ENCODE data around the gene ARHGEF33.

ARHGEF33 gene

GRCh38 chr2:38945911-38946310, 56.2 kb downstream of the ARHGEF33 start:
- TF ChIP-seq CTCF (conservative IDR thresholded peaks at IDR 0.05): no peak
- no peak overlapping the region for H3K27ac ChIP-seq

- H3K27ac ChIP-seq: no peak overlapping the region
- peak; percentile 85 for TF ChIP-seq CTCF (conservative IDR thresholded peaks at IDR 0.05)
These were observed 57.9 kb downstream of the ARHGEF33 start for GRCh38 chr2:38947241-38948239.

- no peak overlapping the region for H3K27ac ChIP-seq
- no peak for TF ChIP-seq CTCF (conservative IDR thresholded peaks at IDR 0.05)
These were observed 58.8 kb downstream of the ARHGEF33 start for GRCh38 chr2:38948387-38948882.

DNA sequence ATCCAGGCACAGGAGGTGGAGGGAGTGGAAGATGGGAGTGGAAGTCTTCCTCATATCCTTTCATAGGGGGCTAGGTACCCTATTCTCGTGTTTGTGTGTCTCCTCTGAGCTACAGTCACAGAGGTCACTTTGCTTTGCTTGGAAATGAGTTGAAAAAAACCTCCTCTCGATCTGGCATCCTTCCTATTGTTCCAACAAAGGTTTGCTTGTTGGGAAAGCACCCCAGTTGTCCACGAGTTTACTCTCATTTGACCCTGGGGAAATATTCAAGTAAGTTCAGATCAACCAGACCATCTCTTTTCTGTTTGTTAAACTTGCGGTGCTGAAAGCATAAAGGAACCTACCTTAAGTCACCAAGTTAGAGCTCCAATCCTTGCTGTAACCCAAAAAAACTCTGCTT, 59.3 kb downstream of the ARHGEF33 start:
- no peak for TF ChIP-seq CTCF (conservative IDR thresholded peaks at IDR 0.05)
- H3K27ac ChIP-seq: no peak overlapping the region

DNA sequence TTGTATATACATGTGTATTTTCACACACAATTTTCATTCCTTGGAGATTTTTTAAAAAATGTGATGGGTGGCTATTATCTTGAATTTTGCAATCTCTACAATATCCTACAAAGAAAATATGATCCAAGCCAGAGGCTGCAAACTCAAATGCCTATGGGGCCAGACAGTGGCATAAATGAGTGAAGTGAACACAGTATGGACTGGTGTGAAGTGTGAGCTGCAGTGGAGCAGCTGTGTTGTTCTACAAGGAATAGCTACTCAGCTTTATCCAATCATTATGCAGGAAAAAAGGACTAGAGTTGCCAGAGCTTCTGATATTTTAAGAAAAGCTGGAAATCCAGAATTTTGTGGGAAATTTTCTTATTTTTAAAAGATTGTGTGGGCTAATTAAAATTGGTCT, 62.1 kb downstream of the ARHGEF33 start:
- TF ChIP-seq CTCF (conservative IDR thresholded peaks at IDR 0.05): no peak
- H3K27ac ChIP-seq: no peak overlapping the region

DNA sequence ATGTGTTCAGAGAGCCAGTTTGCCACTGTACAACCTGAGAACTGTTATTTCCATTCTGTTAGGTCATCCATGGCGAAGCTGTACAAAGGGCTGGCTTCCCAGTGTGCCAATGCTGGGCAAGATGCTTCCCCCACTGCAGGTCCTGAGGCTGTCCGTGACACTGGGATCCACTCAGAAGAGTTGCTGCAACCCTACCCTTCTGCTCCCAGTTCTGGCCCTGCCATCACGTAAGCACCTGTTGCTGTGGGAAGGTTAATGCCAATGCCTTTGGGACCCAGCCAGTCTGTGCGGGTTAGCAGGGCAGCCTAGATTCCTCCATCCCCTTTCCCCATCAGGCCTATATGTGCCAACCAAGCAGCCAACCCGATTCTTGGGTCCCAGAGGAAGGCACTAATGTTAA, 68.3 kb downstream of the ARHGEF33 start:
- no peak for TF ChIP-seq CTCF (conservative IDR thresholded peaks at IDR 0.05)
- no peak overlapping the region for H3K27ac ChIP-seq

- H3K27ac ChIP-seq: no peak overlapping the region
- no peak for TF ChIP-seq CTCF (conservative IDR thresholded peaks at IDR 0.05)
These were observed 69.8 kb downstream of the ARHGEF33 start for GRCh38 chr2:38959466-38959865.
